DMS153 treated with DMSO at 0.1 percent for 48 hours (cell line): ENCODE measurements around the gene MALRD1.

Experiments used
- DNase-seq: peaks from one replicate; lab custom pipeline; 2025; ENCODE audit not compliant: unreplicated experiment; lab: John Stamatoyannopoulos, UW

MALRD1 gene

DNA sequence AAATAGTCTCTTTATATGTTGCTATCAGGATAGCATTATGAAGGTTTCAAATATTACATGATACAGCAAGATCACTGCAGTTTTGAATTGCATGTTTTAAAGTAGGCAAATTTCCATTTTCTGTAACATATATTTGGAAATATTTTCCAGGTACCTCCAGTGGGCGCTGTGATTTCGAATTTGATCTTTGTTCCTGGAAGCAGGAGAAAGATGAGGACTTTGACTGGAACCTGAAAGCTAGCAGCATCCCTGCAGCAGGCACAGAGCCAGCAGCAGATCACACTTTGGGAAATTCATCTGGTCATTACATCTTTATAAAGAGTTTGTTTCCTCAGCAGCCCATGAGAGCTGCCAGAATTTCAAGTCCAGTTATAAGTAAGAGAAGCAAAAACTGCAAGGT, 299.0 kb downstream of the MALRD1 start:
- DNase-seq, result no peak

GRCh38 chr10:19367176-19367575, 318.6 kb downstream of the MALRD1 start:
- no peak for DNase-seq

DNA sequence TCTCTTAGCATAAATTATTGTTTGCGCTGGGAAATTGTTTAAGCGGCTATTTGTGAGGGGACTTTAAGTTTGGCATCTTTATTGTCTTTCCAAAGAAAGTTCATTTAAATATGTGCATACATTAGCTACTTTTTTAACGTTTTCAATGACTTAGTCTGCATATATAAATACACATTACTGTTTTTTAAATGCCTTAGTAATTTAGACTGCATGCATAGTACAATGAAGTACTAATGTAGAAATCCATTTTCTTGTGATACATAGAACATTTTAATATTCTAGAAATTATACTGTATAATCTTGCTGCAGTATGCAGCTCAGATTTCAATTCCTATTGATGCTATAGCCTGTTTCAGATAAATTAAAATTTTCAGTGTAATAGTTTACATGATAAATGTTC, 325.4 kb downstream of the MALRD1 start:
- DNase-seq, result no peak

DNA sequence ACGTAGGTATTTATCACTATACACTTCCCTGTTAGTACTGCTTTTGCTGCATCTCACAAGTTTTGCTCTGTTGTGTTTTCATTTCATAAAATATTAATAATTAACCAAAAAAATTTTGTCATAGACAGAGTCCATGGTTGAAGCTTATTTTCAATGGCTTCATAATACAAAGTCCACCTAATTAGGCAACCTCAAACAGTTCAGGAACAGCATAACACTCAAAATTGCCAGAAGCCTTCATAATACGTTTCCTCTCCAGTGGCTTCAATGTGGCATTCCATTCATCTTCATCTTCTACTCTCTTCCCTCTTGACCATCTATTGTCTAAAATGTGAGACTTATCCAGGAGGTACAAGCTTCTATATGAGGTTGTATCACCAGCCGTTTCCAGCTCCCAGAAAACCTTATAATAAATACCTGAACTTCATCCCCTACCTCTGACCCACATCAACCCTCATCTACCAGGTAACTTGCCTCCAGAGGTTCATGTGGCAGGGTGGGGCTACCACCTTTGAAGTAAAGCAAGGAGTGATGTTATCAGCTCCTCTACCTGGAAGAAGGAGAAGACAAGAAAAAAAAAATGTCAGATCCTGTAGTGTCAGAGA, 337.3 kb downstream of the MALRD1 start:
- DNase-seq, result no peak

DNA sequence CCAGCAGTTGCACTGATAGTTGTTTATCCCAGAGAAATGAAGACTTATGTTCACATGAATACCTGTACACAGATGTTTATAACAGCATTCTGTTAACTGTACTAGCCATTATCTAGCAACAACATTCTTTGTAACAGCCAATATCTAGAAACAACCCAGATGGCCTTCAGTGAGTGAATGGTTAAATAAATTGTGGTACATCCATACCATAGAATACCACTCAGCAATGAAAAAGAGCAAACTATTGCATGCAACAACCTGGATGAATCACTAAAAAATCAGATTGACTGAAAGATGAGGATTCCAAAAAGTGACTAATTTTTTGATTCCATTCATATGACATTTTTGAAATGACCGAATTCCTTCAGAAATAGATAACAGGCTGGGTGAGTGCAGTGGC, 360.3 kb downstream of the MALRD1 start:
- no peak for DNase-seq

DNA sequence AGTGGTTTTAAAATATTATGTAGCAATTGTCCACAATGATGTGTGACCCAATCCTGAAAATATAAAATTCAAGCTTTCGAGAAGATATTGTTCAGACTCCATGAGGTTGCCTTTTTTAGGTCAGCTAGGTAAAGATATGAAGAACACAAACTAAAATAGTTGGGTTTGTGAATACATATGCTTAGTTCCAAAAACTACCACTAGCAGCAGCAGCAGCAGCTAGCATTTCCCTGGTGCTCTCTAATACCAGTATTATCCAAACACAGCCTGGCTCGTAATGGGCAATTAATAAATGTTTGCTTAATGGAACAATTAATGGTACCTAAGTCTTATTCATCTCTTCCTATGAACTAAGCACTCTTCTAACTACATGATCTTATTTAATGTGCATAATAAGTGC, 362.5 kb downstream of the MALRD1 start:
- no peak for DNase-seq

DNA sequence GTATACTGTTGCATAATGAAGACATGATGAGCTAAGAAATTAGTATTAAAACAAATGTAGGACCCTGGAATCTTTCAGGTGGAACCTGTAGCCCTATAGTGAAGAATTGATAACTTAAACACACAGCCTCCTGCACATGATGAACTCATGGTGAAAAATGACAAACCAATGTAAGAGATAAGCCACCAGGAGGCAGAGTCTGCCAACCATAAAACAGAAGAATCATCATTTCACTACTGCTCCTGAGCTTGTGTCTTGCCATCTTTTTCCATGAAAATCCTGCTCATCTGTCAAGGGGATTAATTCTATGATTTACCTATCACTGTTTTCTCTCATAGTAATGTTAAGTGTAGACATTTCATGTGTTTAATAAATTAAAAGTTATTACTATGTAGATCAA, 363.9 kb downstream of the MALRD1 start:
- no peak for DNase-seq

DNA sequence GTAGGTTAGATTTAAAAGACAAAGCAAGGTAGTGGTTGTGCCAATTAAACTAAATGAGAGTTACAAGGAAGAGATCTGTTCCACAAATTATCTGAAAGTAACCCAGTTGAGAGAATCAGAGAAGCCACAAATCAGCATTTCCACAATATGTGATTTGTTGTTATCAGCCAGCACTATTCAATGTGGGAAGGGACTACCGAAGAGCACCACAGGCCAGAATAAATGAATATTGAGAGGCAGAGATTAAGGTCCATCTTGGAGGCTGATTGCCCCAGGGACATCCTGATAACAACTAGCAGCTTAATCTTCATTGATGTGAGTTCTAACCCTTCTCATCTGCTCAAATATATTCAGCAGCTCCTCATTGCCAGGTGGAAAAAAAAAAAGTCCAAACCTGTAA, 367.6 kb downstream of the MALRD1 start:
- no peak for DNase-seq

- DNase-seq, result no peak
Observed at GRCh38 chr10:19417740-19418139, 369.1 kb downstream of the MALRD1 start.

- DNase-seq, result no peak
Observed at GRCh38 chr10:19421674-19422073, 373.1 kb downstream of the MALRD1 start.

DNA sequence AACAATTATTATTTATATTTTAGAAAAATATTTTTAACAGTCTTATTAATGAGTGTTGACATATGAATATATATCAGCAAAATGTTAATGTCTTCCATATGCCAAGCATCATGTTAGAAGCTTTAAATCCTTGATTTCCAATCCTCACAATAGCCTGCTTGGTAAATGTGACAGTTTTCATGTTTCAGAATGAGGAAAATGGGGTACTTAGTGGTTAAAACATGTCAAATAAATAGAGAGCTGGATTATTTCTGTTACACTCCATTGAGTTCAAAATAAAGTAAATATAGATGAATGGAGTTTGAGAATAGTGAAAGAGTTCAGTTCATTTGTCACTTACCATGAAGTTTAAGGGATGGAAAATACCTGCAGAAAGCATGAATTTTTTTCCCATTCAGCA, 377.4 kb downstream of the MALRD1 start:
- DNase-seq, result no peak

DNA sequence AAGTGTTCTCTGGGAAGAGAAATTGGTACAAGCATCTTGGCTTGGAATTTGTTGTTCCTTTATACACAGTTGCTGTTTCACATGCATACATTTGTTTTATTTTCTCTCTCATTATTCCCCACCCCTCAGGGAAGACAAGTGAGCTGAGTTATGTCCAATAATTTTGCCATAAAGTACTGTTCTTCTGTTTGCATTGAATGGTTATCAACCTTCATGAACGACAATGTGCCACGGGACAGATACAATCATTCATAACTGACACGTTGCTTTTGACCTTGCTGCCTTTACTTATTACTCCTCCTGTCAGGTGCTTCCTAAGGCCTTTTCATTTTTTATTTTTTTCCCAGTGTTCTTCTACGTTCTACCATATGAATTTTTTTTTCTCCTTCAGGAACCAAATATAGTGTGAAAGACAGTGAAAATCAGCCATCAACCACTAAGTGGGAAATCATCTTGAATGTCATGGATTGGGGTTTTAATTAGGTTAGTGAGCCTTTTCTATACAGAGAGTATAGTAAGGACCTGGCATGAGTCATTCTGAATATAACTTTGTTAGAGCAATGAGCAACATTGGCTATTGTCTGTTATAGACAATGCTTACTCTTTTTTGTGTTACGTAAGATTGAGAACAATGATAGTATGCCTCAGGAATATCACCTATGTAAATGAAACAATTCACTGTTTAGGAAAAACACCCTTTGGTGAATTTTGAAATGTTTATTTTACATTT, 383.2 kb downstream of the MALRD1 start:
- DNase-seq, result no peak

DNA sequence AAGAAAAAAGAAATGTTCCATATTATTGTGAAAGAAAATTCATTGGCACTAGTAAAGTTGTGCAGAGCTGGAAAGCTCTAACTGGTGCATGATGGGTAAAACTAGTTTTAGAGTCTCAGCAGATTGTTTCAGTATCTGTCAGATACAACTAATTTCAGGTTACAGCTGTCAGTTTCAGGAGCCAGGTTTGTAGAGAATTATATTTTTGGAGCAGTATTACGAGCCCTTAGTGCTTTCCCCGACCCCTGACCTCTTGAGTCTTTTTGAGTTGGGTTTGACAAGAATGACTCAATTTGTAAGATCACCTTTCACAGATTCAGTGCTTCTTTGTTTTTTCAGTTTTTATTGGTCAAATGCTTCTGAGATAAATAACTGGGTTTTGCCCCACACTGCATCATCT, 401.3 kb downstream of the MALRD1 start:
- no peak for DNase-seq

DNA sequence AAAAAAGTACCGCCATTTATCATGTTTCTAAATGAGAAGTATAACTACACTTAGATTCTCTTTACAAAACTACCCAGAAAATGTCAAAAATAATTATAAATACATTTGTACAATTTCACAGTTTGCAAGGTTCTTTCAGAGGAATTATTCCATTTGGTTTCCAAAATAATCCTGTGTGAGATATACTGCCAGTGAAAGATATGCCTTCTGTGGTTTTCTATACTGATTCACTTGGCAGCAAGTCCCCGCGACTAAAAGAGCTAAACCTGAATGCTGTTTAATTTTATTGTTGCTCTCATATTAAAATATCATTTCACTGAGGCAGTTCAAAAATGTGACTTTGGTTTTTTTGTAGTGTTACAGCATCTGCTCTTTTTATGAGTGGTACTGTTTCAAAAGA, 402.8 kb downstream of the MALRD1 start:
- DNase-seq, result no peak

DNA sequence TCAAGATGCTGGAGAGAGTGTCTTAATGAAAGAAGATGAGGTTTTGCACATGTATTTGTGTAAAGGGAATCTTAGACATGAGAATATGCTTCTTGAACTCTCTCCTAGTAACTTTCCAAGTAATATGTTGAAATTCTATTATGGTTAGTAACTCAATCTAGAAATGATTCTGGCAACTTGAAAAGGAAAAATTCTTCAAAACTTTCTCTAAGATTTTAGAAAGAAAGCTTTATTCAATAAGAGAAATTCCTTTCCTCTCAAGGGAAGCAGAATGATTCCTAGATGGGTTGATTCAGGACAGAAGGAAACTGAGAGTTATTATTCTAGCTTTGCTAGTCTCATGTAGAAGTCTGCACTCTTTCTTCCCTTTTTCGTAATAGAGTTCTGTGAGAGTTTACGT, 403.3 kb downstream of the MALRD1 start:
- no peak for DNase-seq

DNA sequence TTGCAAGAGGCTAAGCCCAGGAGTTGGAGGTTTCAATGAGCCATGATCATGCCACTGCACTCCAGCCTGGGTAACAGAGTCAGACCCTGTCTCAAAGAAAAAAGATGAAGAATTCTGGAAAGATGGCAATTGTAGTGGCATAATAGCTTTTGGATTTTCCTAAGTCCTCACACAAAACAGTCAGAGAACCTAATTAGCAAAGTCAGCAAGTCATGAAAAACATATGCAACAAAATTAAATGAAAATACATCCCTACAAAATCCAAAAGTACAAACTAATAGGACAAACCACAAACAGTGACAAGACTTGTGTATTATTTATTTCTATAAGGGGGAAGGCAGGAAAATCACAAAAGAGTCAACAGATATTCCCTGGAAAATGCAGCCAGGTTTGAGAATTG, 405.4 kb downstream of the MALRD1 start:
- no peak for DNase-seq

- no peak for DNase-seq
Observed at GRCh38 chr10:19461588-19461987, 413.0 kb downstream of the MALRD1 start.

DNA sequence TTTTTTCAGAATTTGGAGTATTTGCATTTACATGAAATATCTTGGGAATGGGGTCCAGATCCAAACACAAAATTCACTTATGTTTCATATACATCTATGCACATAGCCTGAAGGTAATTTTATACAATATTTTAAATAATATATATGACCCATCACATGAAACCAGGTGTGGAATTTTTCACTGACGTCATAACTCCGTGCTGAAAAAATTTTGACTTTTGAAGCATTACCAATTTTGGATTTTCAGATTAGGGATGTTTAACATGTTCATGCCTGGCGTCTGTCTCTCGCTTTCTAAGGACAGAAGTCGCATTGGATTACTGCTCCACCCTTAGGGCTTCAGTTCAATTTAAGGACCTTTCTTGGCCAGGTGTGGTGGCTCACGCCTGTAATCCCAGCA, 418.1 kb downstream of the MALRD1 start:
- DNase-seq, result no peak

DNA sequence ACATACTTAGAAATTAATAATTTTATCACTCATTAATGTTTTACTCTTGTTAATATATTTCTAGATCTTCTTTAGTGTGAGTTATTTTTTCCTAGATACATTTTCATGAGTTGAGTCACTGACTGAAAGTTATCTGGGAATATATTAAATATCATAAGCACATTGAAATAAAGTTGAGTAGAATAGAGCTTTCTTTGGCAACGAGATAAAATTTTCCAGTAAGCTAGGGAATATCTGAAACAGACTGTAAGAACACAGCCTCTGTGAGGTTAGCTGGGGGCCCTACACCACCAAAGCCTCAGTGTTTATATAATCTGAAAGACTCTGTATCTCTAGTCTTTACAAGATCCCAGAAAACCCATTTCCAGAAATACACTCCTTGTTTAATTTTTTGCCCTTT, 419.8 kb downstream of the MALRD1 start:
- no peak for DNase-seq

- no peak for DNase-seq
Observed at GRCh38 chr10:19469521-19469920, 420.9 kb downstream of the MALRD1 start.

DNA sequence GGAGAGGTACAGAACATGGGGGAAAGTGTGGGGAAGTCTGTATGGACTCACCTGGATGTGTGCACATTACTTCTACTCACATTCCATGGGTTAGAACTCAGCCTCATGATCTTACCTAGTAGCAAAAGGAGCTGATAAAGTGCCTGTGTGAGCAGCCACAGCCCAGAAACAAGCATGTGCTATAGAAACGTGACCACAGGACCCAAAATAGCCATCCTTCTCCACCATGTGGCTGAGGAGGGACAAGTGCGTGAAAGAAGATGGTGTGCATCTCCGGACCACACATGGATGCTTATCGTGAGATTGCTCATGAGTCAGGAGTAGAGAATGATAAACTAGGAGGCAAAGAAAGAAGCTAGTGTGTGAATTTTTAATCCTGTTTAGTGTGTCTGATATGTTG, 431.3 kb downstream of the MALRD1 start:
- DNase-seq, result no peak

DNA sequence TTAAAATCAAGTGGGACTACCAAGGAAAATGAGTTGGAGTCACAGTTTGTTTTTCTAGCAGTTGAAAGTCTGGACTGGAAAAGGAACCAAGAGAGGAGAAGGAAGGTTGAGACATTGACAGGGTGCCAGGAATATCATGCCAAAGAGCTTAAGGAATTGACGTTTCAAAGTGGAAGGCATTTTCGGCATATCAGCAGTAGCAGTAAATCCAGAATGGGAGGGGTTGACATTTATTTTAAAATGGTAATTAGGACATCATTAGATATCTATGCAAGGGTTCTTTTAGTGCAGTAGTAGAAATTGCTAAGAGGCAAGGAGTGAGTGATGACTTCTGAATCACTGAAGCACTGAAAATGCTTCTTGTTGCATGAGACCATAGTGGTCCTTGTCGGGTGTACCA, 431.8 kb downstream of the MALRD1 start:
- no peak for DNase-seq

GRCh38 chr10:19483421-19483820, 434.8 kb downstream of the MALRD1 start:
- DNase-seq, result no peak
